GM18520 (cell line): Measurements from ENCODE around the gene IL1A.
"Not testable (repeated sequence)": the region's sequence is repeated elsewhere in the genome, so short reads cannot be mapped to it uniquely, and the experiment has no call there.

Source experiments
- ATAC-seq: cut with Tn5 transposase; IDR thresholded peaks from one replicate; pipeline ENCODE4 v1.9.1; 2021; ENCODE audit not compliant: unreplicated experiment

The IL1A gene, protein sequence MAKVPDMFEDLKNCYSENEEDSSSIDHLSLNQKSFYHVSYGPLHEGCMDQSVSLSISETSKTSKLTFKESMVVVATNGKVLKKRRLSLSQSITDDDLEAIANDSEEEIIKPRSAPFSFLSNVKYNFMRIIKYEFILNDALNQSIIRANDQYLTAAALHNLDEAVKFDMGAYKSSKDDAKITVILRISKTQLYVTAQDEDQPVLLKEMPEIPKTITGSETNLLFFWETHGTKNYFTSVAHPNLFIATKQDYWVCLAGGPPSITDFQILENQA

DNA sequence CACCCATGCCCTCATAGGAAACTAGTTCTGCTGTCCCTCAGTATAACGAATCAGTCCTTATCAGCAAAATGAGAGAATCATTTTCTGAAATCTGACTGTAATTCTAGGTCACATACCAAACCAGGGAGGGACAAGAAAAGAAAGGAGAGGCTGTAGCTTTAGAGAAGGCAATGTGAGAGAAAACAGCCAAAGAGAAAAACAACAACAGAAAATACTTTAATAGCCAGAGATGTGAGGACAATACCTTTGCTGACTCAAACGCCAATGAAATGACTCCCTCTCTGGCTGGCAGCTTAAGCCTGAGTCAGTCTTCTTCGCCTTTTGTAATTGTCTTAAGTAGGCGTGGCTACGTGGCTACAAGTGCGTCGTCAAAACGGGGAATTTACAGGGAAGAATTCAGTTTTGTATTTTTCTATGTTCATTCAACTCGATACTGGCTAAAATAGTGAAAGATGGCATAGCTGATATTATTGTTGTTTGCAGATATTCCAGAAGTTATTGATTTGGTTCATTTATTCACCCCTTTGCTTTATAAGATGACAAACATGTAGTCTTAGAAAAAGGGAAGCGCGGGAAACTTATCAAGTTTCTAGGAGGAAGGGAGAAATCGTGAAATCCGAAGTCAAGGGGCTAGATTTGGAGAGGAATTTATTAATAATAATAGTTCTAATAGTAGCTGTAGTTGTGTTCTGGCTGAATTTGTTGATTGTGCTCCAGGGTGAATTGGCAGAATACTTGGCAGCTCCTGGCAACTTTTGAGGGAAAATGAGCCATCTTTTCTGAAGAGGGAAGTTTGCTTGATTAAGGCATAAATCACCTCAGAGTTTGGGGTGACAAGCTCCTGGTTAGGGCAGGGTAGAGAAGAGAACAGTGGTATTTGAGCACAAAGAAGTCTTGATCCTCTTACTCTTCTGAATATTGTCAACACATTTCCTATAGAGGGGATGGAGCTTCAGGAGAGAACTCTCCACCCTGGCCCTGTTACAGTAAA lies at the start of gene IL1A:
TSS of gene IL1A (minus strand) at position 295 of the 991 bp plus-strand sequence. CDS start 723 bp downstream, outside the sequence.
- ATAC-seq = no peak

DNA sequence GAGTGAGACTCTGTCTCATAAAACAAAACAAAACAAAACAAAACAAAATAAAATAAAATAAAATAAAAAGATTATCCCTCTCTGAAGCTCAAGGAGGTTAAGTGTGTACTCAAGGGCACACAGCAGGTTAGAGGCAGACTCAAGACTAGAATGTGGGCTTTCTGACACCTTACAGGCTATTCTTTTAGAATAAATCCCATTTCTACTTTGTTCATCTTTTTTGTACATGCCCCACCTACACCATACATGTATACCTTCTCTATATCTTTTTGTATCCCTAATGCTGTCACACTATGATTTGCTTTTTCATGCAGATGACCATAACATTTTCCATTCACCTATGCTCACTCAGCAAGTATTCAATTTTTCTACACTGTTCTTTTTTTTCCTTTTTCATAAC lies 49.7 kb upstream of the IL1A start:
- no peak for ATAC-seq

DNA sequence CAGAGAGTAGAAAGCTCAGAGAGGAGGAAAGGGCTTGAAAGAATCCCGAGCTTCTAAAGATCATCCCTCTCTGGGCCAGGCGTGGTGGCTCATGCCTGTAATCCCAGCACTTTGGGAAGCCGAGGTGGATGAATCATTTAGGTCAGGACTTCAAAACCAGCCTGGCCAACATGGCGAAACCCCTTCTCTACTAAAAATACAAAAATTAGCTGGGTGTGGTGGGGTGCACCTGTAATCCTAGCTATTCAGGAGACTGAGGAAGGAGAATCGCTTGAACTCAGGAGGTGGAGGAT lies 49.3 kb upstream of the IL1A start:
- not testable (repeated sequence) for ATAC-seq

DNA sequence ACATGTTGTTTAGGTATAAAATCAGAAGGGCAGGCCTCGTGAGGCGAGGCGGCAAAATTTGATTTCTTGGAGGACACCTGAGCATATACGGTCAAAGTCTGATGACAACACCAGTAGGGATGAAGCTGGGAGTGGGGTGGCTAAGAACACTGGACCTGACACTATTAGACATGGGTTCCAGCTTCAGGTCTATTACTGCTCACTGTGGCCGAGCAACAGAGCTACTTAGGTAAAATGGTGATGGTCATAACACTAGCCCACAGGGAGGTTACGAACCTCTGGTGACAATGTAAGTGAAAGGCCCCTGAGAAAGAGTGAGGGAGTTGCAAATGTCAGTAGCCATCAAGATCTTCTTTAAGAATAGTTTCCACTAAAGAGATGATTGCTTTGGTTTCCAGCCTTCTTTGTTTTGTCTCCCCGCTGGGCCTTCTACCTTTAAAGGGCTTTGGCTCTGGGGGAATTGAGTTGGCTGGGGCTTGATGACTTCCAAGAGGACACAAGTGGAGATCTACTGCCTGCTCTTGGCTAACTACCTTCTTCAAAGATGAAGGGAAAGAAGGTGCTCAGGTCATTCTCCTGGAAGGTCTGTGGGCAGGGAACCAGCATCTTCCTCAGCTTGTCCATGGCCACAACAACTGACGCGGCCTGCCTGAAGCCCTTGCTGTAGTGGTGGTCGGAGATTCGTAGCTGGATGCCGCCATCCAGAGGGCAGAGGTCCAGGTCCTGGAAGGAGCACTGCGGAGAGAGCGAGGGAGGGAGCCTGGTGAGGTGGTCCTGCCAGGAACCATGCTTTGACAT lies 48.7 kb upstream of the IL1A start:
- ATAC-seq = no peak

DNA sequence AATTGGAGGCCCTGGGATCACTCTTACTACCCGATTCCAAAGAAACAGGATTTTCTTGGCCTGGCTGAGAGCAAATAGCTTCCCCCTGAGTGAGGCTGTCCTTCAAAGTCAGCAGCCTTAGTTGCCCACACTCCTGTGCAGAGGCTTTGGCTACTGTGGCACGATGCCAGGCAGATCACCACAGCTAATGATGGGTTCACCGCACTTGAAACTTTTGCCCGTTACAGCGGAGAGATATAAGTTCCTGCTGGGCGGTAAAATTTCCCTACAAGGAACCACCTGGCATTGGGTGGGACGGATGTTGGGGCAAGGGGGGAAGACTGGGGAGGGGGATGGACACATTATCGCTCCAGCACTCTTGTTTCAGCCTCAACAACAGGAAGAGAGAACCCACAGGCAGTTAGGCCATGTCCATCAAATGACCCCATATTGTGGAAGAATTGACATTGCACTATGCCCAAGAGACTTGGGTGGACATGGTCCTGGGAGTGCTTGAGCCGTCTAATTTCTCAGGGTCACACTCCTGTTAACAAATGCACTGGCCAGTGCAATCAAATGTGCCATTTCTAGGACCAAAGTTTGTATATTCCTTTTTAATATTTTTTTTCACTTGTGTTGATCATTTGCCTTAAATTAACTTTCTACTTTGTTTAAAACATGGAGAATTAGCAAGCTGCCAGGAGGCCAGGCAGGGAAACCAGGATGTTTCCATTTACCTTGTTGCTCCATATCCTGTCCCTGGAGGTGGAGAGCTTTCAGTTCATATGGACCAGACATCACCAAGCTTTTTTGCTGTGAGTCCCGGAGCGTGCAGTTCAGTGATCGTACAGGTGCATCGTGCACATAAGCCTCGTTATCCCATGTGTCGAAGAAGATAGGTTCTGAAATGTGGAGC lies 47.9 kb upstream of the IL1A start:
- no peak for ATAC-seq

DNA sequence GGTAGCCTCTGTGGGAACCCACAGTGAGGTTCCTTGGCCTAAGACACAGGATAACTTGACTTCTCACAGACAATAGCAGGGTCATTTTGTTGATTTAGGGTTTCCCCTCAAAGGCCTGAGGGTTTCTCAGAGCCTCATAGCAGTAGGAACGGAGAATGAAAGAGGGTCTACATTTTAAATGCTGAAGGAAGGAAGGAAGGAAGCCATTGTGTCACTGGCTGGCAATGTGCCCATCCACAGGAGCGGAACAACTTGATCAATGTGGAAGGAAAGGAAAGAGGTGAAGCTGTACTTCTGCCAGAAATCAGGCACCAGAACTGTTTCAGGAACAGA lies 47.2 kb upstream of the IL1A start:
- ATAC-seq = no peak

DNA sequence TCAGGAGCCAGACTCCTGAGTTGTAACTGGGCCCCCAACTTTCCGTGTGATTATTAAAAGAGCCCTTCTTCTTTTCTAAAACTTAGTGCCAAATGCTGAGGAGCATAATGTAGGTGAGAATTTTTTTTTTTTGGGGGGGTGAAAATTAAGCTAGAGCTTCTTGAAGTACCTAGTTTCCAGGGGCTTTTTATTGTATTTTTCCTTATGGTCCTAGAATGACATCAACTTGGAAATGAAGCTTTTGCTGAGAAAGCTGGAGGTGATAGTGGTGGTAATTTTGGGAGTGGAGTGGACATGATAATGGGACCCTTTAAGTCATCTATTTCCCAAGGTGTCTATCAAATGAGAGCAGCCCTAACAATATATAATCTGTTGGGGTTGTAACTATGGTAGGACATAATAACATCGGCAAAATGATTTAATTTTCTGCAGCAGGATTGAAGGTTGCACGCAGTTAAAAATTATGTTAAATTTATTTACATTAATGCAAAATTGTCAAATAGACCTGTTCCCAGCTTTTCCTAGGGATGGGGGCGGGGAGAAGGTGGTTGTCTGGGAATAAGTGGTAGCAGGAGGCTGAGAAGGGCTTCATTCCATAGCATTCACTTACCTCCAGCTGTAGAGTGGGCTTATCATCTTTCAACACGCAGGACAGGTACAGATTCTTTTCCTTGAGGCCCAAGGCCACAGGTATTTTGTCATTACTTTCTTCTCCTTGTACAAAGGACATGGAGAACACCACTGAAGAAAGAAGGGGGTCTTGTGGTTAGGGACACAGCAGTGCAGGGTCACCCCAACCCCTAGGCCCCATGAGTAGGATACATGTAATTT lies 46.6 kb upstream of the IL1A start:
- ATAC-seq = no peak

DNA sequence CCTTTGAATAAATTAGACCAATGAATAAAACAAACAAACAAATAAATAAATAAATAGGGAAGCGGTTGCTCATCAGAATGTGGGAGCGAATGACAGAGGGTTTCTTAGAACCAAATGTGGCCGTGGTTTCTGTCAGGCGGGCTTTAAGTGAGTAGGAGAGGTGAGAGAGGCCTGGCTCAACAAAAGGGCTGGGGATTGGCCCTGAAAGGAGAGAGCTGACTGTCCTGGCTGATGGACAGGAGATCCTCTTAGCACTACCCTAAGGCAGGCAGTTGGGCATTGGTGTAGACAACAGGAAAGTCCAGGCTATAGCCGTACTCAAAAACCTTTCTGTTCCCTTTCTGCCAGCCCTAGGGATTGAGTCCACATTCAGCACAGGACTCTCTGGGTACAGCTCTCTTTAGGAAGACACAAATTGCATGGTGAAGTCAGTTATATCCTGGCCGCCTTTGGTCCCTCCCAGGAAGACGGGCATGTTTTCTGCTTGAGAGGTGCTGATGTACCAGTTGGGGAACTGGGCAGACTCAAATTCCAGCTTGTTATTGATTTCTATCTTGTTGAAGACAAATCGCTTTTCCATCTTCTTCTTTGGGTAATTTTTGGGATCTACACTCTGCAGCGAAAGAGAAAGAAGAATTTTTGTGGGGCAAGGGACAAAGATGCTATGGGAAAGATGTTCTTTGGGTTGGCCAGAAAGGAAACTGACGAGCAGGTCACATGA lies 45.8 kb upstream of the IL1A start:
- ATAC-seq = no peak

DNA sequence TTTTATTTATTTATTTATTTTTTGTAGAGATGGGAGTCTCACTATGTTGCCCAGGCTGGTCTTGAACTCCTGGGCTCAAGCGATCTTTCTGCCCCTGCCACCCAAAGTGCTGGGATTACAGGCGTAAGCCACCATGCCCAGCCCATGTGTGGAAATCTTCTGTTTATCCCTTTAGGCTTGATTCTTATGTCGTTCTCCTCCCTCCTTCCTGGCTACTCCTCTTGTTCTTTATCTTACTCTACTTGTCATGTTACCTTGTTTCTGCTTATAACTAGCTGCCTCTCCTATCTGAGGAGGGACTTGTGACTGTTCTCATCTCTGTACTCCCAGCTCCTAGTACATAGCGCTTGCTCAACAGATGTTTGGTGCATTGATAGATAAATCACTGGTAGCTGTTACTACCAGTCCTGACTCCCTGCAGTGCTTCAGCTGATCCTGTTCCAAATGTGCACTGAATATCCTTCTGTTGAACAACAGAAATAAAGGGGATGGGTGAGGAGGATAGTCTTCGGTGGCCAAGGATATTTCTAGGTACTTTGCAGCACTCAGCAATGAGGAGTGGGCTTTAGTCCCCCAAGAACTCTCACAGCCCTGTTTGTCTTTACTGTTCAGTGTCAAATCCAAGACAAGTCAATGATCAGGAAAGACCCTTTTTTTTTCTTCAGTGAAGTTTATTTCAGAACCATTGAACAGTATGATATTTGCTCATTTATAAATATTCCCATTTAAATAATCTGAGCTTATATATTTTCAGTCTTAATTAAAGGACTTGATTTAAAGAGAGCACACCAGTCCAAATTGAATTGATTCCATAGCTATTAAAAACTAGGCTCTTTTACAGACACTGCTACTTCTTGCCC lies 45.0 kb upstream of the IL1A start:
- ATAC-seq = no peak

DNA sequence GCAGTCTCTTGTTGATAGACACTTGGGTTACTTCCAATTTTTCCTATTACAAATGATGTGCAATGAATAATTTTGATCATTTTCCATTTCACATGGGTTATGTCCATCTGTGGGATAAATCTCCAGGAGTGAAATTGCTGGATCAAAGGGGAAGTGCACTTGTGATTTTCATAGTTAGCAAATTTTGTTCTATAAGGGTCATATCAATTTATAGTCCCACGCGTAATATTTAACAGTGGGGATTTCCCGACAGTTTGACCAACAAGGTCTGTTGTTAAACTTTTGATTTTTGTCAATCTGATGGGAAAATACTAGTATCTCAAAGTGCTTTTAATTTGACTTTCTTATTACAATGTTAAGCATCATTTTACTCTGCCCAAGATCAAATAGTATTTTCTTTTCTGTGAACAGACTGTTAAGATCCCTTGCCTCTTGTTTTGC lies 44.0 kb upstream of the IL1A start:
- ATAC-seq = no peak

DNA sequence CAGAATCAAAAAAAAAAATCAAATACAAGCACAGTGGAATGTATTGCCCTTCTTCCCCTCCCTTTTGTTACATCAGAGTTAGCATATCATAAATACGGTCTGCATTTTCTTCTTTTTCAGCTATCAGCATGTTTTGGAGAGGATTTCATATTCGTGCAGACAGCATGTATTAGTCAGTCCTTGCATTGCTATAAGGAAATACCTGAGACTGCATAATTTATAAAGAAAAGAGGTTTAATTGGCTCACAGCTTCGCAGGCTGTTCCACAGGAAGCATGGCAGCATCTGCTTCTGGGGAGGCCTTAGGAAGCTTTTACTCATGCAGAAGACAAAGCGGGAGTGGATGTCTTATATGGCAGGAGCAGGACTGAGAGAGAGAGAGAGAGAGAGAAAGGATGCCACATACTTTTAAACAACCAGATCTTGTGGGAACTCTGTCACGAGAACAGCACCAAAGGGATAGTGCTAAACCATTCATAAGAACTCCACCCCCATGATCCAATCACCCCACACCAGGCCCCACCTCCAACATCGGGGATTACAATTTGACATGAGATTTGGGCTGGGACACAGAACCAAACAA lies 43.4 kb upstream of the IL1A start:
- ATAC-seq = no peak

DNA sequence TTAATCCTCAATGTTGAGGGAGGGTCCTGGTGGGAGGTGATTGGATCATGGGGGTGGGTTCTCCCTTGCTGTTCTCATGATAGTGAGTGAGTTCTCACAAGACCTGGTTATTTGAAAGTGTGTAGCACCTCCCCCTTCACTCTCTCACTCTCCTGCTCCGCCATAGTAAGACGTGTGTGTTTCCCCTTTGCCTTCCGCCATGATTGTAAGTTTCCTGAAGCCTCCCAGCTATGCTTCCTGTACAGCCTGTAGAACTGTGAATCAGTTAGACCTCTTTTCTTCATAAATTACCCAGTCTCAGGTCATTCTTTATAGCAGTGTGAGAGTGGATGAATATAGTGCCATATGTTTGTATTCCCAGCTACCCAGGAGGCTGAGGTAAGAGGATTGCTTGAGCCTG lies 42.7 kb upstream of the IL1A start:
- no peak for ATAC-seq

DNA sequence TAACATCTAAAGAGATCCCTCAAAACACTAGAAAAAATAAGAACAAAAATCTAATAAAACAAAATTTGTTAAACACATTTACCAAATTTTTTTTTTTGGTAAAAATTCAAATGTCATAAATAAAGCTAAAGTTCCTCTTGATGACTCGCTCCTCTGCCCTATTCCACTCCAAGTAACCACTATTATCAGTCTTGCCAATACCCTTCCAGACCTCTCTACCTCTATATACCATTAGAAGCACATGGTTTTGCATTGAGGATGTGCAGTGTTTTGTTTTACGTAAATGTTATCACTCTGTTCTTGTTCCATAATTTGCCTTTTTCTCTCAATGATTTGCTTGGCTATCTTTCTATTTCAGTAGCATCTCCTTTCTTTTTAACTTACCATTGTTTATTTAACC lies 41.4 kb upstream of the IL1A start:
- no peak for ATAC-seq

DNA sequence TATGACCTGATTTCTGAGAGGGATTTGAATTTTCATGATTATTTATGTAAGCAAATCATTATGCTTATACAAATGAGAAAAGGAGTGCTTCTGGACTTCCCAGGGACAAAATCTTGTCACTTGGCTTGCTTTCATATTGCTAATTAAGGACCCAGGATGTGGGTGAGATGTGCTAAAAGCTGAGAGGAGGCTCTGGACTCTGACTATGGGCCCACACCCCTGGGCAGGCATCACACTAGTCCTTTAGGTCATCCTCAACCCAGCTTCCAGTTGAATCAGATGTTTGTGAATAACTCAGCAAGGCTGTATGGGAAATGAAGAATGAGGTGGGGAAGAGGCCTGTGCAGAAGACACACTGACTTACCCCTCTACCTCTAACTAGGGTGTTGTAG lies 40.4 kb upstream of the IL1A start:
- no peak for ATAC-seq

DNA sequence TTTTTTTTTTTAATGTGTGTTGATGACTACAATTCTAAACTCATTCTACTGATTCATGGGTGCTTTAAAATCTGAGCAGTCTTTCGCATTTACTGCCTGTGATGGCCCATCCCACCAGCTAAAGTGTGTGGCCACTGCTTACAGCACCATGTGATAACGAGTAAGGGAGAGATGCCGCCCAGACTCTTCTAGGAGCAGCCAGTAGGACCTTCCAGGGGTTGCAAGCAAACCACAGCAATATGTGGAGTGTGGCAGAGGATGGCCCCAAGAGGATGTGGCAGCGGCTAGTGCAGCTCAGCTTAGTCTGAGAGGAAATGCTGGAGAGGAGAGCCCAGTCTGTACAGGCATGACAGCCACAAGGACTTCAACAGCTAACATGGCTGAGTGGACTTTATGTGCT lies 37.4 kb upstream of the IL1A start:
- no peak for ATAC-seq

DNA sequence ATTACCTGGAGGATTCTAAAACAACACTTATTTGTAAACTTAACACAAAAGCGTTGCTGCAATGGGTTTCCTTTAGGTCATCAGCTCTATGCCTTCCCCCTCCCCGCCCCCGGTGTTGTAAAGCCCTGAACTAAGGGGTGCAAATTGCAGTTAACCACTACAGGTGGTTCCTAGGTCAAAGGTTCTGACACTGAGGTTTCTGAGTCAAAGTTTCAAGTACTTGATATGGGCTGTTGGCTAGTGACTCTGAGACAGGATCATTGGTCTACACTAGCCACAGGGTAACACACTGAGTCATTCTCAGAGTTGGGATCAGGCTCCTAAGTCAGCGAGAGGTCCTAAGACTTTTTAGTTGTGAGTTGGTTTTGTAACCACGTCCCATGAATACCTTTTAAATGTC lies 36.8 kb upstream of the IL1A start:
- peak; percentile 83 for ATAC-seq

DNA sequence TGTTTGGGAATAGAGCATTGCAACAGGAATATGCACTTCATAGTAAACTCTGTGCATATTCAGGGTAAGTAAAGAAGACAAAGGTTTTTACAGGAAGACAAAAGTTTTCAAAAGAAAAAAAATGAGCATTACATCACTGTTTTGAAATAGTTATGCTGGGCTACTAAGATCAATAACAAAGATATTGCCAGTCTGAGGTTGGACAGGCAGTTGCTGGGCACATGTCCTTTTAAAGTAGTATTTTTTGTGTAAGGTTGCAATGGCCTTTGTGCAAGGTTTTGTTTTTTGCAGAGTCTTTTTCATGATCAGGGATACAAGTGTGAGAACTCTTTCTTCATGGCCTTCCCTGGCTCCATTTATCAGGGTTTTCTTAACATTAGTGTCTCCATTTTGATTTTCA lies 36.0 kb upstream of the IL1A start:
- no peak for ATAC-seq

DNA sequence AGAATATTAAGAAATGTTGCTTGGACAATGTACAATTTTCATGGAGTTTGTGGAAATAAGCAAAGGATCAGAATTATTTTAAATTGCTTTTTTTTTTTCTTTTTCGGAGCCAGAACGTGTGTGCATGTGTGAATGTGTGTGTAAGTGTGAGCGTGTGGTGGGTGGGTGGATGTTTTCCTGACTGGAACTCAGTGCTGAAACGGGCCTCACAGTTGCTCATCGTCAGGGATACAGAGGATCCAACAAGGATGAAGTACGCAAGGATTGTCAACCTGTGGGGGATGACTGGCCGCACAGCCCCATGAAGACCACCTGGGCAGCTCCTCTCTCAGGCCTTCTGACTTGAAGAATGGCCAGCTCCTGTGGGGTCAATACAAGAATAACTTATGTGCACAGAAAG lies 34.8 kb upstream of the IL1A start:
- ATAC-seq = no peak
